Esophagus muscularis mucosa (tissue), 4 donors: ENCODE measurements around the gene DPP9.

Experiments used
- CTCF ChIP-seq, 3 experiments: fragments of 200-600 bp in 2 of 3; fragments of 450-650 bp in 1 of 3; sonication (generic) in 2 of 3; IDR thresholded peaks; one replicate each; pipeline ENCODE4 v1.5.1; 2017 to 2019; ENCODE audit warnings: antibody characterized with exemption in 3 of 3, mild to moderate bottlenecking in 2 of 3, moderate library complexity in 1 of 3
- EP300 ChIP-seq: sonication (generic); formaldehyde crosslinking; IDR thresholded peaks from one replicate; pipeline ENCODE4 v1.6.1; 2017; ENCODE audit warnings: antibody characterized with exemption
- POLR2A ChIP-seq: fragments of 450-650 bp; IDR thresholded peaks from one replicate; pipeline ENCODE4 v1.6.1; 2017; ENCODE audit warnings: antibody characterized with exemption, moderate library complexity, mild to moderate bottlenecking, low read depth
- POLR2AphosphoS5 ChIP-seq, 2 donors: sonication (generic); formaldehyde crosslinking; IDR thresholded peaks; one replicate each; pipeline ENCODE4 v1.6.1; 2017; ENCODE audit warnings: antibody characterized with exemption in 2 of 2

- TF ChIP-seq POLR2A: peak; percentile 61
- TF ChIP-seq CTCF (IDR thresholded peaks at IDR 0.05): peak in 1 of 3 experiments; percentile 22
- TF ChIP-seq EP300: no peak
- TF ChIP-seq POLR2AphosphoS5 (IDR thresholded peaks at IDR 0.05): peak; percentile 83 to 85
Observed at GRCh38 chr19:4669723-4670480, 53.7 kb downstream of the DPP9 start, which contains the start of gene MYDGF.
